Osteoblast (primary cell): Measurements from ENCODE around the gene CDKN1A. TPM values are rescaled to one million over a fixed set of nuclear protein-coding genes. Genes with fewer than 3 reads are reported as not detected.

Experiments
- DNase-seq: peaks from one replicate; pipeline ENCODE4 v3.0.0; 2011; ENCODE audit warnings: low spot score, mixed read lengths; ENCODE audit not compliant: insufficient read length; ENCODE audit errors: missing footprints
- H2AFZ ChIP-seq: 2 replicates; pipeline ENCODE4 v1.6.0; 2011; ENCODE audit warnings: mild to moderate bottlenecking, low read length
- H3K27ac ChIP-seq: 2 replicates; pipeline ENCODE4 v1.5.1; 2011; ENCODE audit warnings: mild to moderate bottlenecking, low read depth, low read length, moderate library complexity
- H3K27me3 ChIP-seq: 2 replicates; pipeline ENCODE4 v1.6.0; 2012; ENCODE audit warnings: mild to moderate bottlenecking, control low read depth, inconsistent platforms, low read length, moderate library complexity; ENCODE audit not compliant: insufficient read depth
- H3K36me3 ChIP-seq: 2 replicates; pipeline ENCODE4 v1.5.1; 2011; ENCODE audit warnings: mild to moderate bottlenecking, low read length, control low read depth, moderate library complexity; ENCODE audit not compliant: insufficient read depth
- H3K4me1 ChIP-seq: 2 replicates; pipeline ENCODE4 v1.5.1; 2011; ENCODE audit warnings: mild to moderate bottlenecking, low read length, control low read depth, moderate library complexity; ENCODE audit not compliant: insufficient read depth
- H3K4me2 ChIP-seq: 2 replicates; pipeline ENCODE4 v1.6.0; 2011; ENCODE audit warnings: mild to moderate bottlenecking, low read length; ENCODE audit not compliant: insufficient read depth
- H3K4me3 ChIP-seq: fragments of 200-600 bp; sonication (generic); 3 replicates; pipeline ENCODE4 v1.5.1; 2012; ENCODE audit warnings: mild to moderate bottlenecking, low read length, inconsistent platforms; ENCODE audit not compliant: insufficient read depth
- H3K79me2 ChIP-seq: 2 replicates; pipeline ENCODE4 v1.6.0; 2012; ENCODE audit warnings: mild to moderate bottlenecking, low read length, control low read depth, inconsistent platforms; ENCODE audit not compliant: insufficient read depth
- H3K9me3 ChIP-seq: 2 replicates; pipeline ENCODE4 v1.5.1; 2011; ENCODE audit warnings: low read depth, low read length, control low read depth
- H4K20me1 ChIP-seq: 2 replicates; pipeline ENCODE4 v1.6.0; 2012; ENCODE audit warnings: mild to moderate bottlenecking, low read length, control low read depth; ENCODE audit not compliant: insufficient read depth
- CTCF ChIP-seq: IDR thresholded peaks from 2 replicates; pipeline ENCODE4 v1.5.1; 2011; ENCODE audit warnings: mild to moderate bottlenecking, low read depth, low read length, moderate library complexity; ENCODE audit errors: extremely low read depth
- total RNA-seq: library from RNA; depleted of rRNA; stranded (reverse); fragments of >200 nt; gene quantifications from 2 replicates; pipeline ENCODE4 v1.2.3, GENCODE V29; 2012

CDKN1A gene
- total RNA-seq, 1 donor: 461 TPM

GRCh38 chr6:36694616-36695015 lies 16.1 kb downstream of the CDKN1A start:
- Histone ChIP-seq H3K4me1 (no peaks in the 10 kb centered on the region), H3K4me3 (no peak overlapping the region), H3K4me2 (no peak overlapping the region), H3K36me3 (no peaks in the 10 kb centered on the region), H3K9me3 (no peaks in the 10 kb centered on the region), H3K27ac (no peak overlapping the region), H3K27me3 (no peaks in the 10 kb centered on the region), H2AFZ (no peak overlapping the region), H4K20me1 (no peaks in the 10 kb centered on the region), H3K79me2 (no peaks in the 10 kb centered on the region)
- TF ChIP-seq CTCF: no peak
- no peak for DNase-seq

- H3K9me3 ChIP-seq: no peaks in the 10 kb centered on the region
- TF ChIP-seq CTCF: no peak
- no peak overlapping the region for H3K4me2 ChIP-seq
Observed at GRCh38 chr6:36695414-36695813, 16.9 kb downstream of the CDKN1A start.

GRCh38 chr6:36697481-36697903 lies 19.0 kb downstream of the CDKN1A start, which contains the start of gene RAB44:
Gene RAB44 (plus strand): TSS chr6:36697826. CDS start chr6:36704236, 6,410 bp downstream.
- H3K27me3 ChIP-seq: no peaks in the 10 kb centered on the region
- no peak within 1 kb of the TSS for H3K4me3 ChIP-seq
- DNase-seq: no peak
- no peak within 1 kb of the TSS for H2AFZ ChIP-seq
- peaks cover 6% of the 10 kb centered on the region for H3K4me1 ChIP-seq
- no peak for TF ChIP-seq CTCF
- no peak within 1 kb of the TSS for H3K4me2 ChIP-seq
- no peaks in the 10 kb centered on the region for H3K79me2 ChIP-seq
- H4K20me1 ChIP-seq: no peaks in the 10 kb centered on the region
- H3K9me3 ChIP-seq: no peaks in the 10 kb centered on the region
- H3K36me3 ChIP-seq: no peaks in the 10 kb centered on the region
- H3K27ac ChIP-seq: no peak within 1 kb of the TSS

More at GRCh38 chr6:36695414-36695813, 16.9 kb downstream of the CDKN1A start:
- H2AFZ ChIP-seq: no peak overlapping the region
- H3K27ac ChIP-seq: no peak overlapping the region
- H3K27me3 ChIP-seq: no peaks in the 10 kb centered on the region
- H3K79me2 ChIP-seq: no peaks in the 10 kb centered on the region
- no peak overlapping the region for H3K4me3 ChIP-seq
- no peak for DNase-seq
- H3K36me3 ChIP-seq: no peaks in the 10 kb centered on the region
- H3K4me1 ChIP-seq: no peaks in the 10 kb centered on the region
- H4K20me1 ChIP-seq: no peaks in the 10 kb centered on the region

- no peaks in the 10 kb centered on the region for H3K27me3 ChIP-seq
- H3K36me3 ChIP-seq: no peaks in the 10 kb centered on the region
- H3K27ac ChIP-seq: no peak overlapping the region
- no peak overlapping the region for H2AFZ ChIP-seq
- DNase-seq: no peak
- no peak for TF ChIP-seq CTCF
- H3K4me3 ChIP-seq: no peak overlapping the region
- H3K4me2 ChIP-seq: no peak overlapping the region
- peaks cover 6% of the 10 kb centered on the region for H3K4me1 ChIP-seq
- H3K9me3 ChIP-seq: no peaks in the 10 kb centered on the region
- no peaks in the 10 kb centered on the region for H4K20me1 ChIP-seq
- no peaks in the 10 kb centered on the region for H3K79me2 ChIP-seq
Observed at GRCh38 chr6:36698196-36698595, 19.7 kb downstream of the CDKN1A start.
